GM12873 (cell line): ENCODE data around the gene ARHGAP24.

Source experiments
- TF ChIP-seq, protein P1 (sequence below): IDR thresholded peaks from 2 replicates; pipeline ENCODE4 v1.5.1; 2012; ENCODE audit warnings: low read depth, mild to moderate bottlenecking, moderate library complexity, low read length, control low read depth; ENCODE audit not compliant: insufficient read depth; ENCODE audit errors: missing control alignments

ARHGAP24 gene

DNA sequence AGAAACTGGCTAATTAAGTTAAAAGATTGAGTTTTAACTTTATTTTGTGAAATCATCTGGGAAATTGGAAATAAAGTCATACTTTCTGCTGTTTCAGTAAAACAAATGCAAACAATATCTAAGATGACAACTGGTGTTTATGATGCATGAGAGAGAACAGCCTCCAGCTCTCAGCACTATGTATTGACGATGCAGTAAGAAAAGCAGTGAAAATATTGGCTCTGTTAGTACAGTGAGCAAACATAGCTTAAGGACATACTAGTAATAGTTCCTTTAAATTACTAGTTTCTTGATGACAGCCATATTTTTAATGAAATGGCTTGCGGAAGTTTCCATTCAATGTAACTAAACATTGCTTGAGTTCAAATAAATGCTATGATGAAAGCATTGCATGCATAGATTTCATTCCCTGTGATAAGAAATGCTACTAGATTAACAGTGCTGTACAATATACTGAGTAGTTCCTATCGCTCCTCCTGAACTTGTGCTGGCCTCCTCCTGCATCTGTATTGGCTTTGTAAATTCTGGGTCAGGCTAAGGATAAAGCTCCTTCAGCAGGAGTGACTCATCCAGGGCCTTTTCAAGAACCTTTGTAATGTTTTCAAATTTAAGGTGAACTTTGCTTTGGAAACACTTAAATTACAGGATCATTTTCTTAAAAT is 11.6 kb downstream of the ARHGAP24 start:
- TF ChIP-seq, protein P1, sequence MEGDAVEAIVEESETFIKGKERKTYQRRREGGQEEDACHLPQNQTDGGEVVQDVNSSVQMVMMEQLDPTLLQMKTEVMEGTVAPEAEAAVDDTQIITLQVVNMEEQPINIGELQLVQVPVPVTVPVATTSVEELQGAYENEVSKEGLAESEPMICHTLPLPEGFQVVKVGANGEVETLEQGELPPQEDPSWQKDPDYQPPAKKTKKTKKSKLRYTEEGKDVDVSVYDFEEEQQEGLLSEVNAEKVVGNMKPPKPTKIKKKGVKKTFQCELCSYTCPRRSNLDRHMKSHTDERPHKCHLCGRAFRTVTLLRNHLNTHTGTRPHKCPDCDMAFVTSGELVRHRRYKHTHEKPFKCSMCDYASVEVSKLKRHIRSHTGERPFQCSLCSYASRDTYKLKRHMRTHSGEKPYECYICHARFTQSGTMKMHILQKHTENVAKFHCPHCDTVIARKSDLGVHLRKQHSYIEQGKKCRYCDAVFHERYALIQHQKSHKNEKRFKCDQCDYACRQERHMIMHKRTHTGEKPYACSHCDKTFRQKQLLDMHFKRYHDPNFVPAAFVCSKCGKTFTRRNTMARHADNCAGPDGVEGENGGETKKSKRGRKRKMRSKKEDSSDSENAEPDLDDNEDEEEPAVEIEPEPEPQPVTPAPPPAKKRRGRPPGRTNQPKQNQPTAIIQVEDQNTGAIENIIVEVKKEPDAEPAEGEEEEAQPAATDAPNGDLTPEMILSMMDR: no peak

GRCh38 chr4:85488416-85488815 is 13.5 kb downstream of the ARHGAP24 start:
- TF ChIP-seq, protein P1: no peak

- TF ChIP-seq, protein P1: no peak
These were observed 14.5 kb downstream of the ARHGAP24 start for GRCh38 chr4:85489273-85489981.

DNA sequence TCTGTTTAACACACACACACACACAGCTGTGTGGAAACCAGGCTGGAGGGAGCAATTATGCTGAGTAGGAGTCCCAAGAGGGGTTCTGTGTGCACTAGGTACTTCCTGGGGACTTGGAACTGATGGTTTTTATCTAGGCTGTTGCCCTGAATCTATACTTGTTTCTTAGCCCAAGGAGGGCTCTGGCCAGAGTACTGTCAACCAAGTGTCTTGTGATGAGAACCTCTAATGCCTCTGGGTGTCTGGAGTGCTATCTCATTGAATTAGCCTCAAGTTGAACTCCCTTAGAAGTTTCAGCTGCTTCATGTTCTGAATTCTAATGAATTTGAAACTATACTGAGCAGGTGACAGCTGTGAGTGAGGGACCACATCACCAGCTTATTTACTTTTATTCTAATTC is 16.6 kb downstream of the ARHGAP24 start:
- TF ChIP-seq, protein P1: no peak

- TF ChIP-seq, protein P1: no peak
These were observed 17.4 kb downstream of the ARHGAP24 start for GRCh38 chr4:85492336-85492735.

- TF ChIP-seq, protein P1: no peak
These were observed 20.7 kb downstream of the ARHGAP24 start for GRCh38 chr4:85495621-85496020.

DNA sequence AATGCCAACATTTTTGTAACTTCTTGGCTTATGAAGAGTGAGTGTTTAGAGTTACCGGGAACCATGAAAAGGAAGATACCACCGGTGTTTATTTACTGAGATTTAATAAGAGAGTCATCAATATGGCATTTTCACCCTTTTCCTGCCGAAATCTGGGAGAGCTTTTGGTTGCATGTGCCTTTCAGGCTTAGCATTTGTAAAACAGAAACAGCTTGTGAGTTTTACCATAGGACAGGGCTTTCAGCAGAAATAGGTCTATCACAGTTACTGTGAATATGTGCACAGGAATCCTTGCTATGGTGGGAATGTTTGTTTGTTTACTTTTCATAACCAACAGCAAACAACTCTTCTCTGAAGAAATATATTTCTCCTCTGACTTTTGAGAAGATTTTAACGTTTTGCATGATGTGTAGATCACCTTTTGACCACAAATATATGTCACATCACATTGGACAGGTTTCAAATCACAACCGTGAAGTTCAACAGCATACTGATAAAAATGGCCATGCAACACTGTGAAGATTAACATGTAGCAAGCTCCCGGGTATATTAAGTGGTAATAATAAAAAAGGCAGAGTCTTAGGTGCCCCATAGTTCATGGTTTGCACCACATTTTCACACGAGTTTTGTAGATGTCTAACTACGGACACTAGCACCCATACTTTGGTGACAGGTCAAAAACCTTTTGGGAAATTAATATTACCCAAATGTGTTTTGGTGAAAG is 21.3 kb downstream of the ARHGAP24 start:
- TF ChIP-seq, protein P1: no peak
